Memory B cell (primary cell): ENCODE results near the gene DRC7.
"Not testable (repeated sequence)": the region's sequence is repeated elsewhere in the genome, so short reads cannot be mapped to it uniquely, and the experiment has no call there.

Experiments
- ATAC-seq: fragments of 150-1000 bp; cut with Tn5 transposase; 2 replicates; pipeline ENCODE4 v1.10.0; 2021; ENCODE audit warnings: low read depth, mild to moderate bottlenecking, moderate library complexity
- DNase-seq, 2 donors: peaks; one replicate each; pipeline ENCODE4 v3.0.0; 2022; ENCODE audit warnings: low spot score in 2 of 2
- H3K27ac Mint-ChIP-seq: one replicate; pipeline ENCODE4 v1.8.0; 2022; ENCODE audit warnings: mild to moderate bottlenecking, moderate library complexity, mixed read lengths
- H3K27me3 Mint-ChIP-seq: one replicate; pipeline ENCODE4 v1.8.0; 2022; ENCODE audit warnings: mixed read lengths
- H3K36me3 Mint-ChIP-seq: one replicate; pipeline ENCODE4 v1.8.0; 2022; ENCODE audit warnings: mild to moderate bottlenecking, mixed read lengths
- H3K4me1 Mint-ChIP-seq: one replicate; pipeline ENCODE4 v1.8.0; 2022; ENCODE audit warnings: mixed read lengths
- H3K4me3 Mint-ChIP-seq: one replicate; pipeline ENCODE4 v1.8.0; 2022; ENCODE audit warnings: mild to moderate bottlenecking, moderate library complexity, mixed read lengths
- H3K9me3 Mint-ChIP-seq: one replicate; pipeline ENCODE4 v1.8.0; 2022; ENCODE audit warnings: mixed read lengths

The DRC7 gene

GRCh38 chr16:57773655-57774295 is 79.2 kb downstream of the DRC7 start:
- DNase-seq = no peak
- H3K9me3 Mint-ChIP-seq = no peaks in the 10 kb centered on the region
- H3K4me3 Mint-ChIP-seq = no peak overlapping the region
- no peak for ATAC-seq
- no peaks in the 10 kb centered on the region for H3K36me3 Mint-ChIP-seq
- no peaks in the 10 kb centered on the region for H3K4me1 Mint-ChIP-seq
- H3K27me3 Mint-ChIP-seq = peaks cover 2% of the 10 kb centered on the region
- no peak overlapping the region for H3K27ac Mint-ChIP-seq

GRCh38 chr16:57774705-57775285 is 80.2 kb downstream of the DRC7 start:
- Mint-ChIP-seq H3K4me1 (no peaks in the 10 kb centered on the region), H3K27me3 (peaks cover 2% of the 10 kb centered on the region), H3K27ac (no peak overlapping the region), H3K9me3 (no peaks in the 10 kb centered on the region), H3K36me3 (no peaks in the 10 kb centered on the region), H3K4me3 (no peak overlapping the region)
- no peak for DNase-seq
- ATAC-seq = no peak

- Mint-ChIP-seq H3K9me3 (no peaks in the 10 kb centered on the region), H3K4me1 (no peaks in the 10 kb centered on the region), H3K36me3 (no peaks in the 10 kb centered on the region), H3K4me3 (no peak overlapping the region), H3K27me3 (peaks cover 2% of the 10 kb centered on the region), H3K27ac (no peak overlapping the region)
- DNase-seq (no peak), ATAC-seq (no peak)
Measured at GRCh38 chr16:57775661-57776469, 81.3 kb downstream of the DRC7 start.

GRCh38 chr16:57778658-57779057 is 84.1 kb downstream of the DRC7 start:
- ATAC-seq = no peak
- Mint-ChIP-seq H3K9me3 (no peaks in the 10 kb centered on the region), H3K27ac (no peak overlapping the region), H3K27me3 (peaks cover 2% of the 10 kb centered on the region), H3K4me1 (no peaks in the 10 kb centered on the region), H3K36me3 (no peaks in the 10 kb centered on the region), H3K4me3 (no peak overlapping the region)
- no peak for DNase-seq

GRCh38 chr16:57779836-57780235 is 85.2 kb downstream of the DRC7 start:
- H3K4me1 Mint-ChIP-seq, ATAC-seq, H3K4me3 Mint-ChIP-seq, H3K27ac Mint-ChIP-seq, H3K27me3 Mint-ChIP-seq, H3K36me3 Mint-ChIP-seq, H3K9me3 Mint-ChIP-seq, DNase-seq: not testable (repeated sequence)

- peaks cover 11% of the 10 kb centered on the region for H3K27me3 Mint-ChIP-seq
- H3K9me3 Mint-ChIP-seq = no peaks in the 10 kb centered on the region
- DNase-seq = no peak
- no peaks in the 10 kb centered on the region for H3K4me1 Mint-ChIP-seq
- H3K36me3 Mint-ChIP-seq = no peaks in the 10 kb centered on the region
- no peak overlapping the region for H3K27ac Mint-ChIP-seq
- ATAC-seq = no peak
- no peak overlapping the region for H3K4me3 Mint-ChIP-seq
Measured at GRCh38 chr16:57781349-57781740, 86.7 kb downstream of the DRC7 start.
